Measurements from ENCODE around the gene HBS1L.

HBS1L gene

GRCh38 chr6:134943522-134944111 is 111.0 kb downstream of the HBS1L start:
- no peak for DNase-seq

GRCh38 chr6:134938896-134939295 is 115.7 kb downstream of the HBS1L start:
- DNase-seq = no peak

- DNase-seq = no peak
These were observed 117.2 kb downstream of the HBS1L start for GRCh38 chr6:134937426-134937825.

GRCh38 chr6:134936931-134937330 is 117.7 kb downstream of the HBS1L start:
- no peak for DNase-seq

GRCh38 chr6:134936476-134936875 is 118.1 kb downstream of the HBS1L start:
- no peak for DNase-seq

- no peak for DNase-seq
These were observed 119.7 kb downstream of the HBS1L start for GRCh38 chr6:134934793-134935485.

GRCh38 chr6:134932535-134933470 is 121.8 kb downstream of the HBS1L start:
- DNase-seq = no peak

- DNase-seq = no peak
These were observed 122.5 kb downstream of the HBS1L start for GRCh38 chr6:134932098-134932497.

- DNase-seq = no peak
These were observed 124.2 kb downstream of the HBS1L start for GRCh38 chr6:134930463-134930862.

- no peak for DNase-seq
These were observed 126.3 kb downstream of the HBS1L start for GRCh38 chr6:134928151-134928900.

- DNase-seq = no peak
These were observed 128.8 kb downstream of the HBS1L start for GRCh38 chr6:134925800-134926199.

GRCh38 chr6:134921721-134922261 is 132.8 kb downstream of the HBS1L start:
- DNase-seq = no peak

GRCh38 chr6:134921276-134921675 is 133.3 kb downstream of the HBS1L start:
- no peak for DNase-seq

GRCh38 chr6:134920422-134920821 is 134.2 kb downstream of the HBS1L start:
- no peak for DNase-seq

GRCh38 chr6:134918418-134918961 is 136.1 kb downstream of the HBS1L start:
- no peak for DNase-seq

- no peak for DNase-seq
These were observed 143.1 kb downstream of the HBS1L start for GRCh38 chr6:134911547-134911946.

- no peak for DNase-seq
These were observed 144.1 kb downstream of the HBS1L start for GRCh38 chr6:134910593-134910935.
